ENCODE results near the gene CNTN4. TPM values are rescaled to one million over a fixed set of nuclear protein-coding genes. Genes with fewer than 3 reads are reported as not detected.
"Not testable (repeated sequence)": the region's sequence is repeated elsewhere in the genome, so short reads cannot be mapped to it uniquely, and the experiment has no call there.

Gene CNTN4
- total RNA-seq: 34.3 TPM

DNA sequence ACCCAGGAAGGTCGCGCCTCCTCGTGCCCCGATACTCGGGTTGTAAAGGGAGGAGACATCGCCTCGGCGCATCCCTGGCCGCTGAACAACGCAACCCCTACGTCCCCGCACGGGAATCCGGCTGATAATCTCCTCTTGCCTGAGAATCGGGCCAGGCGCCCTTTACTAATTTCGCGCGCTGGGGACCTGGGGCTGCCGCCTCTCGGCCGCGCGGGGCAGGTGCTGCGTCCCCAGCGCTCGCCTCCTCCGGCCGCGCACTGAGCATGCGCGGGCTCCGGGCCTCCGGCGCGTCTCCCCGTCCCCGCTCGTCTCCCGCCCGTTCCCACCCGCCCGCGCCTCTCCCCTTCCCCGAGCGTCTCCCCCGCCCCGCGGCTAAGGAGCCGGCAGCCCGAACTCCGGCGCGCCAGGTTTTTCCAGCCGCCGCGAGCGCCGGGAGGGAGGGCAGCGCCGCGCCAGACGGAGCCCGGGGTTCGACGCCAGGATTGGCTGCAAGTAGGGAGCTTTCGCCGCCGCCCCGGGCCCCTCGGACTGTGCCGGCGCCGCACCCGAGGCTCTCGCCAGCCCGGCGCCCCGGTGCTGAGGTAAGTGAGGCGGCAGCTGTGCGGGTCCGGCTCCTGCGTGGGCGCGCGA is at the start of gene CNTN4:
TSS of gene CNTN4 (plus strand) at position 469 of the 630 bp plus-strand sequence.
- peak; percentile 93 for DNase-seq

DNA sequence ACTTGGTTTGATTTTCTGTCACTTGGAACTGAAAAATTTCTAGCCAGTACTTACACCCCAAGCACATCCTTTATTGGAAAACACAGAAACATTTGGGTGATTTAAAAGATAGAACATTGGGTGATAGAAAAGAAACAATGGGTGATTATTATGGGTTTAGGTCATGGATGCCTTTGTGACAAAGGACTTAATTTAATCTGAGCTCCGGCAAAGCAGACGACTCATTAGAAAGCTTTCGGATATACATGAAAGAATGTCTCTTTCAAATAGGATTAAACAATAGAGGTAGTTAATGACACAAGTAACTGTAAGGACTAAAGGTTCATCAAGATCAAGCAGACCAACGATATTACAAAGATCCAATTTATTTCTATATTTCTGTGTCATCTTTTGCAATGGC is 37.3 kb upstream of the CNTN4 start:
- DNase-seq: no peak

DNA sequence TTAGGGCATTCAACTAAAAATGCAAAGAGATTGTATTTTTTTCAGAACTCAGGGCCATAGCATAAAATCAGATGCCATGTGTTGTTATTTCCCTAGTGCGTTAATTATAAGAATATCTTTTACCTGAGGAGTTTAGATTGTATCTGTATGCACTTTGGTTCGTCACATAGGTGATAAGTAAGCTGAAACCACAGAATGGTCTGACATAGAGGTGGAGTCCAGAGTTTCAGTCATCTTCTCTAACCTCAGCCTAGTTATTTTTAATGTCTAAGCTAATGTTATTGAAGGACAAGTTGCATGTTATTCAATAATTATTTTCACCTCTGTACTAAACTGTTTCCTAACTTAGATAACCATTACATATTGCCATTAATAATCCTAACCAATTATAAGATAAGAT is 27.1 kb upstream of the CNTN4 start:
- DNase-seq: no peak

DNA sequence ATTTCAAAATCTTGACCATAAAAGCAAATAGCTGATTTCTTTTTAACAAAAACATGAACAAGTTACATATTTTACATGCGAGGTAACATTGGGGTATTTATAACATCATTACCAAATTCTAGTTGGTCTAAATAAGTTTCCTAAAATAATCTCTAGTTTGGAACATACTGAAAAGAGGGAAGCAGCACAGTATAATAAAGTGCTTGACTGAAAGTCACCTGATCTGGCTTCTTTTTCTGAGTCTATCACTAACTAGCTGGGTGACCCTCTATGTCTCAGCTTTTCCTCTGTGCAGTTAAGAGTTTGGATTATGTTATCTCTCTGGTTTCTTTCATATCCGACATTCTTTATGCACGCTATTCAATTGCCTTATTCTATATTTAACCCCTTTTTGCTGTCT is 19.8 kb upstream of the CNTN4 start:
- no peak for DNase-seq

DNA sequence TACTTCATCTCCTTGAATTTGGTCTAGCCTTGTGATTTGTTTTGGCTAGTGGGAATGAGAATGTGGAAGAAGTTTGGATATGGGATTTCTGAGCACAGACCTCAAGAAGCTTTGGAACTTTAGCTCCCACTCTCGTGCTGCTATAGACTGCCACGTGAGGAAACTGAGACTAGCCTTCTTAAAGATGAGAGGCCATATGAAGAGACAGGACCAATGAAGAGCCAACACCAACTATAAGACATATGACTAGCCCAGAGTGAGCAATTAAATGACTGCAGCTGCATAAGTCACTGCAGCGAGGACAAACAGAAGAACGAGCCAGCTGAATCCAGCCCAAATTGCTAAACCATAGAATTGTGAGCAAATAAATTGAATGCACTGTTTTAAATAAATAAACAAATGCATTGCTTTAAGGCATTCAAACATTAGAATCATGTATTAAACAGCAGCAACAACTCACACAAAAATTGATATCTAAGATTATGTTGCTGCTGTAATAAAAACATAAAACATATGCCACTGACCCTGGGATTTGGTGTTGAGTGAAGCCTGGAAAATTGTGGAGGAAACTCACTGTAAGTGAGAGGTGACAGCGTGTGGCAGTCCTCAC is 15.7 kb upstream of the CNTN4 start:
- no peak for DNase-seq

DNA sequence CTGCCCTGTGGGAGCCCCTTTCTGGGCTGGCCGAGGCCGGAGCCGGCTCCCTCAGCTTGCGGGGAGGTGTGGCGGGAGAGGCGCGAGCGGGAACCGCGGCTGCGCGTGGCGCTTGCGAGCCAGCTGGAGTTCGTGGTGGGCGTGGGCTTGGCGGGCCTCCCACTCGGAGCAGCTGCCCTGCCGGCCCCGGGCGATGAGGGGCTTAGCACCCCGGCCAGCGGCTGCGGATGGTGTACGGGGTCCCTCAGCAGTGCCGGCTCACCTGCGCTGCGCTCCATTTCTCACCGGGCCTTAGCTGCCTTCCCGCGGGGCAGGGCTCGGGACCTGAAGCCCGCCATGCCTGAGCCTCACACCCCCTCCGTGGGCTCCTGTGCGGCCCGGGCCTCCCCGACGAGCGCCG is 15.1 kb upstream of the CNTN4 start:
- not testable (repeated sequence) for DNase-seq

DNA sequence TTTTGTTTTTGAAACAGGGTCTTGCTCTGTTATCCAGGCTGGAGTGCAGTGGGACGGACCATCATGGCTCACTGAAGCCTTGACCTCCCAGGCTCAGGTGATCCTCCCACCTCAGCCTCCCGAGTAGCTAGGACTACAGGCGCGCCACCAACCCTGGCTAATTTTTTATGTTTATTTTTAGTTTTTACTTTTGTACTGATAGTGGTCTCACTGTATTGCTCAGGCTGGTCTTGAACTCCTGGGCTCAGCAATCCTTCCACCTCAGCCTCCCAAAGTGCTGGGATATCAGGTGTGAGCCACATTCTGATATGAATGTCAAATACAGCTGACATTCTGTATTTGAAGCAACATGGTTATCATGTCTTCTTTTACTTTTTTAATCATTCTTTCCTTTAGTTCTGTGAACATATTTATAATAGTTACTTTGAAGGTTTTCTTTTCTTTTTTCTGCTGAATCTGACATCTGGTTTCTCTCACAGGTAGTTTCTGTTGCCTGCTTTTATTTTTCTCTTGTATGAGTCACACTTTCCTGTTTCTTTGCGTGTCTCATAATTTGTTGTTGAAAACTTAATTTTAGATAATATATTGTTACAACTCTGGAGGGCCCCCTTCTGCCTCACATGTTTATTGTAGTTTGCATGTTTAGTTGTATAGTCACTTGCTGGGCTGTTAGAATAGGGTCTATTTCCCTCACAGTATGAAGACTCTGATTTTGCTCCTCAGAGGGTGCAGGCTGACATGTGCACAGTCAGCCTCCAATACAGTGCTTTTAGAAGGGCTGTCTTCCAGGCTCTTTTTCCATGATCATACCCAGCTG is 8.4 kb upstream of the CNTN4 start:
- no peak for DNase-seq

DNA sequence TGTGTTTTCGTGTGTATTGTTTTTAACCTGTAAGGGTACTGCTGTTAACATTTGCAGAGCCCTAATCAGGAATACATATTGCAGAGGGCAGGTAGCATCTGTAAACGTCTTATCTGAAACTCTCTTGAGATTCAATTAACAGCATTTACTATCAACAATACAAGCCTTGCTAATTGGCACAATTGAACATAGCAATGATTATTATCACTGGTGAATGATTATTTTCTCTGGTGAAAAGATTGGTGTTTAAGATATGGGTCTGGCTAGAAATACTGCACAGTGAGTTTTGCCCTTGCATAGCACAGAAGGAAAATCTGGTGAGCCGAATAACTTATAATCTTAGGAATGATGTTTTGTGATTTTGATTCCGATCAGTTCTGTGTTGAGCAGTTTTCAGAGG is 5.9 kb upstream of the CNTN4 start:
- DNase-seq: no peak

DNA sequence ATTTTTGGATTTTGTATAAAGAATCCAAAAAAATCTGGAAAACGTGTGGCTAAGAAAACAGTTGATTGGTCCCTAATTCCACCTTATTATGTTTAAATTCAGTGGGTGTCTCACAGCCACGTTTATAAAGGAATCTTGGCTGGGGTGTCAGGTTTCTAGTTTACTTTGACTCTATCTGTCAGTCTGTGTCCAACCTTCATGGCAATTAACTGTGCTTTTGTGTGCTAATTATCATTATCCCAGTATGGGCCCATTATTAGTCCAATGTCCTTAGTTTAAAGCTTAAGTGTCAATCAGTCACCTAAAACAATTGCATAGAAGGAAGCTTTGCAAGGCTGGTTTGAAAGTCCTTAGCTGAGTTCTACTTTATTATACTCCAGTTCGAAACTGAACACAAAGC is 3.7 kb upstream of the CNTN4 start:
- DNase-seq: no peak

DNA sequence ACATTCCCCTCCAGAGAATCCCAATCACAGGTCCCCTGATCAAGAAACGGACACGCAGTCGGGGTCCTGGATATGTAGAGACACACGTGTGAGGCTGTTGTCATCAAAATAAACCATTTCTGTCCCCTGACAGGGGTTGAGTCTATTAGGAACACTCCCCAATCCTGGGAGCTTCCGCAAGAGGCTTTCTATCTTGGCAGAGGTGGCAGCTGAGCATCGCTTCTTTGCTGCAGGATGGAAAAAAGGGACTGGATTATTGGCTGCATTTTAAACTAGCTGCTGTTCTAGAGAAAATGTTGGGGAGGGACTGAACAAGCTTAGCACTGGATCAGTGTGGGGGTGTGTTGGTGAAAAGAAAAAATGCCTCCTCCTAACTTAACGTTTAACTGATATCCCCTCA is 2.5 kb upstream of the CNTN4 start:
- DNase-seq: peak; percentile 33

DNA sequence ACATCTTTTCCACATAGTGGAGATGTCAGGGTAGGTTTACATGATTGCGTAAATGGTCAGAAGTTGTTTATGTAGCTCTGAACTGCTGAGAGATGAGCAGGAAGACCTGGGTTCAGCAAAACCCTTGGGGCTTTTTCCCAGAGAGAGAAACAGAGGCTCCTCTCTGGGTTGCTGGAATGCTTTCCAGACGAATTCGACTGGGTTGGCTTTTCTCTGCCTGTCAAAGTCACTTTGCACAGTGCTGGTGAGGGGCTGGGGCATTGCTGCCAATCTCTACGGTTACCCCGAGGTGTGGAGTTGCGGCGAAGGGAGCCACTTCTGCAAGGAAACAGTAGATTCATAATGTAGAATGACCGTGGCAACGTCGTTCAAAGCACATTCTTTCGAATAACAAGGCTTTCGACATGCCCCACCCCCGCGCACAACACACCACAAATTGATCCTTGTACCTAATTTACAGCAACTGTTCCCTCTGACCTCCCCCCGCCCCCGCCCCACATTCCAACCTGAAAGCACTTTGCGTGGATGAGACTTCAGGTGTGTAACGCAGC is 950 bp upstream of the CNTN4 start:
- peak; percentile 21 for DNase-seq

DNA sequence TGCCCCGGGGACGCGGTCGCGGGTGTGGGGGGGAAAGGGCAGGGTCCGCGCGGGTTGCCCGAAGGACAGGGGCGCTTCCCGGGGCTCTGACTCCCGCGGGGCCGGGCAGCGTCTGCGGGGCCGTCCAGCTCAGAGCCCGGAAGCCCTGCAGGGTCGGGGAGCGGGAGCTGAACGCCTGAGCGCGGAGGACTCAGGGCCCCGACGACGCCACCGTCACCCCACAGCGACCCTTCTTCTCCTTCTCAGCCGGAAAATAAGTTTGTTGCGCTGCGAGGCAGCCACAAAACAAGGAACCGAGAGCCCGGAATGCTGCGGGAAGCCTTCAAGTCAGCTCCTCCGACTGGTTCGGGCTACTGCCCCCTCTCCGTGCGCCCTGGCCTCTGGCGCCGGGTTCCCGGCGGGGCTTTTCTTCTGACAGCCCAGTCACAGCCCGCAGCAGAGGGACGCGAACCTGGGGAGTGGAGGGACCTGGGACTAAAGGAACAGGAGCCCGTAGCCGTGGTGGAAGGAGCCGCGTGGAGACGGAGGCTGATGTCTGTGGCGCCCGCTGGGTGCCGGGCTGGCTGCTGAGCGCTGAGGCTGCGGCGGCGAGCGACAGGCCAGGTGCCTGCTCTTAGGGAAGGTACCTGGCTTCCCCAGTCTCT is 484 bp downstream of the CNTN4 start:
- peak; percentile 63 for DNase-seq

DNA sequence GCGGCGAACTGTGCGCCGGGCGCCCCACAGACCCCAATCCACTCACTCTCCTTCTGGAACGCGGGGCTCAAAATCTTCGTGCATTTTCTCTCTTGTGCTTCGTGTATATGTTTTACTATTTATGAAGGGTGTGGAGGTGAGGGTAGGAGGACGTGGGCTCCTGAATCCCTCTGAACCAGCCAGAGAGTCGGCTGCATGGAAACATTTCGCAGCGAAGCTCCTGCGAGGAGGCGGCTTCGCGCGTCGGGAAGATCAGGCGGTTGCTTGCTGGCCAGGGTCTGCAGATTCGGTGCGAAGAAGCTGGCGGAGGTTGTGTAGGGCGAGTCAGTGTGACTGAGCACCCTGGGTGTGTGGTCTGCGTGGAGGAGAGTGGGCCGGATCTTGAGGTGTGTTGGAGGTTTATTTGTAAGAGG is 1.1 kb downstream of the CNTN4 start:
- DNase-seq: peak; percentile 32

DNA sequence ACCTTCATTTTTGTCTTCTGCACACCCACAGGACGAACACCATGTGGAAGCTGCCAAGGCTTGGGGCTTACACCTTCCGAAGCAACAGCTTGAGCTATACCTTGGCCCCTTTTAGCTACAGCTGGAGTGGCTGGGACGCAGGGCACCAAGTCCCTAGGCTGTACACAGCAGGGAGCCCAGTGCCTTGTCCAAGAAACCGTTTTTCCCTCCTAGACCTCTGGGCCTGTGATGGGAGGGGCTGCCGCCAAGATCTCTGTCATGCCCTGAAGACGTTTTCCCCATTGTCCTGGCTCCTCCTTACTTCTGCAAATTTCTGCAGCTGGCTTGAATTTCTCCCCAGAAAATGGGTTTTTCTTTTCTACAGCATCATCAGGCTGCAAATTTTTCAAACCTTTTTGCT is 7.8 kb downstream of the CNTN4 start:
- no peak for DNase-seq

DNA sequence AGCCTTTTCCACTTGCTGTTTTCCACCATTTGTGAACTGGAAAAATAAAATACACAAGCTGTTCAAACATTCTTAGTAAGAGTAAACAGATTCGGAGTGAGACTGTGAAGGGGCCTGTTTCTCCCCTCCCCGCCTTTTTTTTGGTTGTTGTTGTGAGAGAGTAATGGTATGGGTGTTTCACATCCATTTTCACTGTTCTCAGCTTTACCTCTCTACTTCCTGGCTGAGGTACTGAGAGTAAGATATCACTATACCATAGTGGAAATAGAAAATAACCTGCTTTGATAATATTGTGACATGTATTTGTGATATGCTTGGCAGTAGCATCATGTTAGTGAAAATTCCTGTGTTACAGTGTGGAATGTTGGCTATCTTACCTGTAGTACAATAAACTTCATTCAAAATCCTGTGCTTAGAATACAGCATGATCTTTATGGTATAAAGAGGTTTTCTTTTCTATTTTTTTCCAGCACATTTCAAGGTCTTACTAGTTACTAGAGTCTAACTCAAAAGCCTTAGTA is 12.0 kb downstream of the CNTN4 start:
- DNase-seq: no peak

DNA sequence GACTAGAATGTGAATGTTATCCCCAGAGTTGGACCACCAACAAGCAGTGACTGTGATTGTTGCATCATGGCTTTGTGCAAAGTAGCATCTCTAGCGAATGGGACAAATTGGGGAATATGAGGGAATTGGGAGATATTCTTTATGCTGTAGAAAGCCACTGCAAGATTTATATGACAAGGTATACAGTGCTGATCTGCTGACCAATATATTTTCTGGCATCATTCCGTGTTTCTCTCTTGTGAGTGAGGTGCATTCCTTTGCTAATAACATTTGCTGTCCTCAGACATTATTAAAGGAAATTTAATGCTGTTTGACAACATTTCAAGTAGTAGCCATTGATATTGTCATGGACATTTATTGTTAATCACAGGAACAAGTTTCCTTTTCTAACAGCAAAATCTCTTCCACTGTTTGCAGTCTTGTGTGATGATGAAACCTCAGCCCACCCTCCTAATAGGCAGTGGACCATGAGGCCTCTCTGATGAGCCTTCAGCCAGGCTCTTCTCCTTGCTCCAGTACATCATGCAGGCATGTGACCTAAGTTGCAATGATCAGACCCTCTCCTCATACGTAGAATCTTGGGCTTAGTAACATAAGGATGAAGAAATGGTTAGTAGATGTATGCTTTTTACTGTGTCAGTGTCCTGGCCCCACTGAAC is 16.1 kb downstream of the CNTN4 start:
- no peak for DNase-seq

DNA sequence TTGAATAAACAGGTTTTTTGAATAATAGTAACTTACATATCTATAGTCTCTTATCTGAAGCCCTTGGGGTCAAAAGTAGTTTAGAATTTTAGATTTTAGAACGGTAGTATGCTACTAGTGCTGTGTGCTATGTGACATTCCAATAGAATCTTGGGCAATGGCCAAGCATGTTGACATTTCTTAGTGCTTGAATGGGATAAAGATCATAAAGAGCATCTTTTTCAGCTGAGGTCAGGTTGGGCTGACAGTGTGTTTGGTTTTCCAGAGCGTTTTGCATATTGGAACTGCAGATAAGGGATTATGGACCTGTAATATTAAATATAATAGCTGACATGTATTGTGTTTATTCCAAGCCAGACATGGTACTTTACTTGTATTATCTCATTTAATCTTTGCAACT is 32.1 kb downstream of the CNTN4 start:
- no peak for DNase-seq

DNA sequence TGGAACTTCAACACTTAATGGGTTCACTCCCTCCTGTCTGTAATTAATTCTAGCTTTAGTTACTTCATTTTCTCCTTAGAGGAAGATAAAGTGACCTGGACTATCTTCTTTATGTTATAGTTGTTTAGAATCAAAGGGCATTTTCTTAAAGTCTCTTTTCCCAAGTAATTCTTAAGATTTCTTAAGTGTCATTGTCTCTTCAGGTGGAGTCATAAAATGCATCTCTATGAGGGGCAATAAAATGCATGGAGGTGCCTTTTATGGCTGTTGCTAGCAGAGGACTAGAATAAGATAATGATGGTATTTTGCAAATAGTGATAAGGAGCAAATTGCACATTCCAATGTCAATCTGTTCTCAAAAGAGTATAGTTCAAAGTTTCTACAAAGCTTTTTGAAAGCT is 34.5 kb downstream of the CNTN4 start:
- DNase-seq: no peak

DNA sequence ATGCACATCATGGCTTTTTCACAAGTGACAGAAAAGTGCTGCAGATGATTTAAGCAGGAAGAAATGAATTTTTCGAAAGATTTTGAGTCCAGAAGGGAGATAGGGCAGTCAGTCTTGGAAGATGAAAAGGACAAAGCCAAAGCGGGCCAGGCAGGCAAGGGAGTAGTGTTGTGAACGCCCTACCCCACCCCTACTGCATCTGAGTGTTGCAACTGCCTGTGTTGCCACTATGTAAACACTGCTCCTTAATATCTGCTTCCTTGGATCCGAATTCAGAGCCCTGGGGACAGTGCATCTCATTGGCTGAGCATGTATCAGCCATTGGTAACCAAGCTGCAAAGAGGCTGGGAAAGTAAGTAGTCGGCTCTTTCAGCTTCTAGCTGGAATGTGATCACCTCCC is 39.0 kb downstream of the CNTN4 start:
- DNase-seq: no peak

DNA sequence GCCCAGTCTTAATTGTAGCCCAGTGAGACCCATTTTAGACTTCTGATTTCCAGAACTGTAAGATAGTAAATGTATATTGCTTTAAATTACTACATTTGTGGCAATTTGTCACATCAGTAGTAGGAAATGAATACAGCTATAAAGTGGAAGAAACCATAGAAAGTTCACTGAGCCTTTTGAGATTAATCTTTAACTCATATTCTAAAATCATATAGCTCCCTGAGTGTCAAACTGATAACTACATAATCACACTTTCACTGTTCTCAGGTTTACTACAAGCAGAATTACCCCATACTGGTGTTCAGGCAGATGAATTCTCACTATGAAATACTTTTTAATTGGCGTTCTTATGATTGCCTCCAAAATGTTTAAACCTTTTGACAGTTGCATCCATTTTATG is 42.8 kb downstream of the CNTN4 start:
- no peak for DNase-seq

DNA sequence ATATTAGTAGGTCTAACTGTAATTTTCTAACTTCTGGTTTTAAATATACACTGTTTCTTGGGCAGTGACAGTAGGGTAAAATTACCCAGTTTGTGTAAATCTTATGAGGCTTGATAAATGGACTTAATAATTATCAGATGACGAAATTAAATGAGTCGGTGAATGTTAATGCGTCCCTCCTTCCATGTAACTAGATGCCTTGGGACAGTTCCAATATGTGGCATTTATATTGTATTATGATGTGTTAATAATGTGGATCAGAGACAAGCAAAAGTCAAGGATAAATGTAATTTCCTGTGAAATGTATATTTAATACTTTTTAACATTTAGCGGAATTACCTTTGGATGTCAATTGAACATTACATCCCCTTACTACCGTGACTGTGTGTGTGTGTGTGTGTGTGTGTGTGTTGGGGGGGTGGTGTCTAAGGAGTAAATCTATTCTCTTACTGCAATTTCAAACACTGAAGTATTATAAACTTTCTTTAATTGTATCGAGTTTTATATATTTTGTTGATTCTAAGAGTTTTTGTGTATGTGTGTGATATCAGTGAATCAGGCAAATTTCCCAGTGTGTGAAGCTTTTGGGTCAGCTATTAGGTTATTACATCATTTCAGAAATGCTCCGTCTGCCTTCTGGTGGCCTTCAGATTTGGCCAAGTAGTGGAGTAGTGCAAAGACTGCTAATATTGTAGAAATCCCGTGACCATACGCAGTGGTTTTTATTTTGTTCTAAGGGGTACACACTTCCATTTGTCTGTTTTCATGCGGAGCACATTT is 50.1 kb downstream of the CNTN4 start:
- DNase-seq: no peak
